Mesendoderm (in vitro differentiated cells): ENCODE measurements around the gene WDSUB1.

Experiments used
- DNase-seq: peaks from one replicate; pipeline ENCODE4 v3.0.0; 2013
- H2AK5ac ChIP-seq: 2 replicates; pipeline ENCODE4 v1.6.1; 2013; ENCODE audit warnings: low read length, inconsistent platforms
- H2BK120ac ChIP-seq: 2 replicates; pipeline ENCODE4 v1.6.1; 2013; ENCODE audit warnings: low read depth, mild to moderate bottlenecking, low read length, moderate library complexity, mixed read lengths
- H2BK15ac ChIP-seq: replicated peaks from 2 replicates; pipeline ENCODE4 v1.6.1; 2013; ENCODE audit warnings: low read depth, mild to moderate bottlenecking, moderate library complexity
- H2BK5ac ChIP-seq: 2 replicates; pipeline ENCODE4 v1.6.1; 2013; ENCODE audit warnings: low read length, inconsistent platforms
- H3K18ac ChIP-seq: 2 replicates; pipeline ENCODE4 v1.6.1; 2013; ENCODE audit warnings: mild to moderate bottlenecking, low read length, mixed read lengths
- H3K23ac ChIP-seq: one replicate; pipeline ENCODE4 v1.6.1; 2013; ENCODE audit warnings: low read length
- H3K27ac ChIP-seq: 2 replicates; pipeline ENCODE4 v1.5.1; 2013; ENCODE audit warnings: low read depth, mild to moderate bottlenecking, inconsistent platforms, low read length, moderate library complexity
- H3K27me3 ChIP-seq: 2 replicates; pipeline ENCODE4 v1.6.1; 2013; ENCODE audit warnings: low read length, control low read depth, mild to moderate bottlenecking, inconsistent platforms; ENCODE audit not compliant: insufficient read depth, poor library complexity
- H3K36me3 ChIP-seq: 2 replicates; pipeline ENCODE4 v1.6.1; 2013; ENCODE audit warnings: low read length, inconsistent platforms; ENCODE audit not compliant: control insufficient read depth, insufficient read depth
- H3K4ac ChIP-seq: one replicate; pipeline ENCODE4 v1.6.1; 2013; ENCODE audit warnings: low read depth, mild to moderate bottlenecking, low read length, moderate library complexity
- H3K4me1 ChIP-seq: 2 replicates; pipeline ENCODE4 v1.6.1; 2013; ENCODE audit warnings: low read depth, low read length, inconsistent platforms; ENCODE audit not compliant: control insufficient read depth
- H3K4me2 ChIP-seq: 2 replicates; pipeline ENCODE4 v1.6.1; 2013; ENCODE audit warnings: low read length
- H3K4me3 ChIP-seq: 2 replicates; pipeline ENCODE4 v1.5.1; 2013; ENCODE audit warnings: mild to moderate bottlenecking, low read length
- H3K56ac ChIP-seq: one replicate; pipeline ENCODE4 v1.6.1; 2013; ENCODE audit warnings: low read length
- H3K79me1 ChIP-seq: 2 replicates; pipeline ENCODE4 v1.6.1; 2013; ENCODE audit warnings: low read length, inconsistent platforms
- H3K79me2 ChIP-seq: 2 replicates; pipeline ENCODE4 v1.6.1; 2013; ENCODE audit warnings: mild to moderate bottlenecking, low read length; ENCODE audit not compliant: control insufficient read depth, insufficient read depth
- H3K9ac ChIP-seq: 2 replicates; pipeline ENCODE4 v1.6.1; 2013; ENCODE audit warnings: low read length, inconsistent platforms
- H4K5ac ChIP-seq: one replicate; pipeline ENCODE4 v1.6.1; 2013; ENCODE audit warnings: low read length
- H4K8ac ChIP-seq: one replicate; pipeline ENCODE4 v1.6.1; 2013; ENCODE audit warnings: low read depth, mild to moderate bottlenecking, control low read depth, low read length, moderate library complexity
- WGBS: extraction: QIAGEN DNeasy Blood & Tissue Kit; methylation state at CpG from one replicate; pipeline ENCODE4 v1.1.7; 2013; ENCODE audit warnings: low lambda C conversion rate, missing lambda C conversion rate; ENCODE audit not compliant: insufficient coverage; ENCODE audit errors: extremely low coverage; 5-methylcytosine and 5-hydroxymethylcytosine counted together

WDSUB1 gene

DNA sequence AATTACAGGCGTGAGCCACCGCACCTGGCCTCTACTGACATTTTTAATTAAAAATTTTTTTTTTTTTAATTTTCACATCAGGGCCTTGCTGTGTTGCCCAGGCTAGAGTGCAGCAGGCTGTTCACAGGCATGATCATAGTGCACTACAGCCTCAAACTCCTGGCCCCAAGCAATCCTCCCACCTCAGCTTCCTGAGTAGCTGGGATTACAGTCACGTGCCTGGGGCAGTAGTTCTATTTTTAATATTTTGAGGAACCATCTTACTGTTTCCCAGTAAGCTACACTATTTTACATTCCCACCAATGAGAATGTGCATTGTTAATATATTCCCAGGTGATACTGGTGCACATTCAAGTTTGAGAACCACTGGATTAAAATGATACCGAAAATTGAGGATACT is 92.7 kb downstream of the WDSUB1 start:
- no CpG with 5 or more reads among the region's 4 CpGs for WGBS
- no peak overlapping the region for H4K5ac ChIP-seq
- no peak for DNase-seq
- no peak overlapping the region for H3K23ac ChIP-seq
- H2BK15ac ChIP-seq, result no peak overlapping the region
- H3K79me1 ChIP-seq, result no peaks in the 10 kb centered on the region
- H3K27ac ChIP-seq, result no peak overlapping the region
- no peak overlapping the region for H3K4me2 ChIP-seq
- no peak overlapping the region for H2AK5ac ChIP-seq
- no peak overlapping the region for H2BK5ac ChIP-seq
- H3K18ac ChIP-seq, result no peak overlapping the region
- no peak overlapping the region for H4K8ac ChIP-seq
- no peak overlapping the region for H2BK120ac ChIP-seq
- H3K27me3 ChIP-seq, result no peaks in the 10 kb centered on the region
- no peak overlapping the region for H3K4ac ChIP-seq
- H3K4me1 ChIP-seq, result no peaks in the 10 kb centered on the region
- H3K4me3 ChIP-seq, result no peak overlapping the region
- H3K36me3 ChIP-seq, result no peaks in the 10 kb centered on the region
- no peaks in the 10 kb centered on the region for H3K79me2 ChIP-seq
- H3K56ac ChIP-seq, result no peak overlapping the region
- no peak overlapping the region for H3K9ac ChIP-seq

DNA sequence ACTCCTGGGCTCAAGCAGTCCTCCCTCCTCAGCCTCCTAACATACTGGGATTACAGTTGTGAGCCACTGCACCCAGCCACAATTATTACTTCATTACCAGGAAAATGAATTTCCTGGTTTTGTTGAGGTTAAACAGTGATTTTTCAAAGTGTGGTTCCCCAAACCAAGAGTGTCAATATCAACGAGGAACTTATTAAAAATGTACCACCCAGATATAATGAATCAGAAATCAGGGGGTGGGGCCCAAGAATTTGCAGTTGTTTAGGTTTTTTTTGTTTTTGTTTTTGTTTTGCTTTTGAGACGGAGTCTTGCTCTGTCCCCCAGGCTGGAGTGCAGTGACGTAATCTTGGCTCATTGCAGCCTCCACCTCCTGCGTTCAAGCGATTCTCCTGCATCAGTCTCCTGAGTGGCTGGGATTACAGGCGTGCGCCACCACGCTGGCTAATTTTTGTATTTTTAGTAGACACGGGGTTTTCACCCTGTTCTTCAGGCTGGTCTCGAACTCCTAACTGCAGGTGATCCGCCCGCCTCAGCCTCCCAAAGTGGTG is 94.1 kb downstream of the WDSUB1 start:
- H3K36me3 ChIP-seq, result no peaks in the 10 kb centered on the region
- no peak overlapping the region for H3K23ac ChIP-seq

GRCh38 chr2:159188449-159188848 is 98.1 kb downstream of the WDSUB1 start:
- H3K27me3 ChIP-seq, result no peaks in the 10 kb centered on the region
- H2BK15ac ChIP-seq, result no peak overlapping the region
- H3K79me2 ChIP-seq, result no peaks in the 10 kb centered on the region
- H2BK120ac ChIP-seq, result no peak overlapping the region
- H3K4ac ChIP-seq, result no peak overlapping the region
- H3K23ac ChIP-seq, result no peak overlapping the region
- no peak overlapping the region for H3K18ac ChIP-seq
- no peak overlapping the region for H3K56ac ChIP-seq
- H3K9ac ChIP-seq, result no peak overlapping the region
- no peak overlapping the region for H3K4me3 ChIP-seq
- H4K5ac ChIP-seq, result no peak overlapping the region
- H3K27ac ChIP-seq, result no peak overlapping the region
- no peaks in the 10 kb centered on the region for H3K4me1 ChIP-seq
- no peak overlapping the region for H2BK5ac ChIP-seq
- DNase-seq, result no peak
- no peak overlapping the region for H4K8ac ChIP-seq
- WGBS, result no CpG with 5 or more reads among the region's 4 CpGs
- H3K4me2 ChIP-seq, result no peak overlapping the region
- no peaks in the 10 kb centered on the region for H3K79me1 ChIP-seq
- no peak overlapping the region for H2AK5ac ChIP-seq
- H3K36me3 ChIP-seq, result no peaks in the 10 kb centered on the region

More for the DNA sequence above, 94.1 kb downstream of the WDSUB1 start:
- H2AK5ac ChIP-seq, result no peak overlapping the region
- no peaks in the 10 kb centered on the region for H3K79me2 ChIP-seq
- H3K4ac ChIP-seq, result no peak overlapping the region
- DNase-seq, result no peak
- no peak overlapping the region for H3K4me3 ChIP-seq
- H3K79me1 ChIP-seq, result no peaks in the 10 kb centered on the region
- H3K27ac ChIP-seq, result no peak overlapping the region
- no peak overlapping the region for H3K9ac ChIP-seq
- H2BK120ac ChIP-seq, result no peak overlapping the region
- H3K4me2 ChIP-seq, result no peak overlapping the region
- no peaks in the 10 kb centered on the region for H3K4me1 ChIP-seq
- H3K27me3 ChIP-seq, result no peaks in the 10 kb centered on the region
- no peak overlapping the region for H2BK15ac ChIP-seq
- H3K56ac ChIP-seq, result no peak overlapping the region
- H3K18ac ChIP-seq, result no peak overlapping the region
- H4K8ac ChIP-seq, result no peak overlapping the region
- WGBS, result no CpG with 5 or more reads among the region's 12 CpGs
- H4K5ac ChIP-seq, result no peak overlapping the region
- H2BK5ac ChIP-seq, result no peak overlapping the region

GRCh38 chr2:159187106-159187505 is 99.4 kb downstream of the WDSUB1 start:
- H3K36me3 ChIP-seq, result no peaks in the 10 kb centered on the region
- H3K27me3 ChIP-seq, result no peaks in the 10 kb centered on the region
- no peak overlapping the region for H3K4ac ChIP-seq
- no peak overlapping the region for H3K18ac ChIP-seq
- no peak overlapping the region for H2BK120ac ChIP-seq
- H3K23ac ChIP-seq, result no peak overlapping the region
- no peak overlapping the region for H3K56ac ChIP-seq
- no peaks in the 10 kb centered on the region for H3K79me1 ChIP-seq
- H3K4me1 ChIP-seq, result no peaks in the 10 kb centered on the region
- H3K9ac ChIP-seq, result no peak overlapping the region
- H2BK5ac ChIP-seq, result no peak overlapping the region
- no peak overlapping the region for H3K4me2 ChIP-seq
- H3K79me2 ChIP-seq, result no peaks in the 10 kb centered on the region
- no peak for DNase-seq
- H2BK15ac ChIP-seq, result no peak overlapping the region
- H2AK5ac ChIP-seq, result no peak overlapping the region
- no peak overlapping the region for H4K8ac ChIP-seq
- no peak overlapping the region for H4K5ac ChIP-seq
- H3K27ac ChIP-seq, result no peak overlapping the region
- WGBS, result no CpG with 5 or more reads among the region's 6 CpGs
- no peak overlapping the region for H3K4me3 ChIP-seq

DNA sequence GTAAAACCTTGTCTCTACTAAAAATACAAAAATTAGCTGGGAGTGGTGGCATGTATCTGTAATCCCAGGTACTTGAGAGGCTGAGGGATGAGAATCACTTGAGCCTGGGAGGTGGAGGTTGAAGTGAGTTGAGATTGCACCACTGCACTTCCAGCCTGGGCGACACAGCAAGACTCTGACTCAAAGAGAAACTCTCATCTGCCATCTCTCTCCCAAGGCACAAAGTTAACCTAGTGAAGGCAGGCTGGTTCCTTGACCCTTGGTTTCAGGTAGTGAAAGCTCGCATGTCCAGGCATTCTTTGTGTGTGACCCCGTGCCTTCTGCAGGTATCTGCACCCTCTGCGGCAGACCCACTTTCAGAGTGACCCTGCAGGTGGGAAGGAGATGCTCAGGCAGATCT is 100.0 kb downstream of the WDSUB1 start:
- no peak for DNase-seq
- H3K36me3 ChIP-seq, result no peaks in the 10 kb centered on the region
- H3K4me1 ChIP-seq, result no peaks in the 10 kb centered on the region

More for the DNA sequence above, 100.0 kb downstream of the WDSUB1 start:
- Histone ChIP-seq H3K4ac (no peak overlapping the region), H3K27me3 (no peaks in the 10 kb centered on the region), H3K4me3 (no peak overlapping the region), H3K79me1 (no peaks in the 10 kb centered on the region), H3K23ac (no peak overlapping the region), H3K27ac (no peak overlapping the region), H2BK120ac (no peak overlapping the region), H3K18ac (no peak overlapping the region), H4K5ac (no peak overlapping the region), H3K9ac (no peak overlapping the region), H3K4me2 (no peak overlapping the region), H2BK5ac (no peak overlapping the region), H3K79me2 (no peaks in the 10 kb centered on the region), H3K56ac (no peak overlapping the region), H4K8ac (no peak overlapping the region), H2AK5ac (no peak overlapping the region), H2BK15ac (no peak overlapping the region)
- WGBS, result no CpG with 5 or more reads among the region's 4 CpGs
